Caco-2 (cell line): Measurements from ENCODE around the gene SHROOM1. TPM values are rescaled to one million over a fixed set of nuclear protein-coding genes. Genes with fewer than 3 reads are reported as not detected.

Experiments
- BruUV-seq: library from RNA; stranded (reverse); fragments of 400-500 nt; replicated peaks from 2 replicates; lab custom pipeline; 2021; lab: Mats Ljungman, UMichigan
- CTCF ChIA-PET: fragments of 300-600 bp; sonication (Branson Sonifier 250); formaldehyde crosslinking; loops from one replicate; lab custom pipeline; 2022; ENCODE audit warnings: antibody characterized with exemption; lab: Charles Lee
- POLR2A ChIA-PET: fragments of 300-600 bp; sonication (Branson Sonifier 250); formaldehyde crosslinking; loops from one replicate; lab custom pipeline; 2022; ENCODE audit warnings: antibody characterized with exemption; lab: Charles Lee
- DNase-seq, 2 experiments: peaks; one replicate each; pipeline versions ENCODE4 v3.0.0 to v3.0.0-alpha.2; 2020 to 2022
- H3K27me3 ChIP-seq: replicated peaks from 2 replicates; pipeline ENCODE4 v1.6.0; 2011; ENCODE audit warnings: low read length; ENCODE audit not compliant: control insufficient read depth, insufficient read depth
- H3K36me3 ChIP-seq: 2 replicates; pipeline ENCODE4 v1.5.1; 2011; ENCODE audit warnings: low read length; ENCODE audit not compliant: control insufficient read depth, insufficient read depth
- H3K4me1 ChIP-seq: fragments of 250-450 bp; sonication (Bioruptor Pico); 2 replicates; pipeline ENCODE4 v1.5.1; 2020; ENCODE audit warnings: mild to moderate bottlenecking
- H3K4me3 ChIP-seq: 2 replicates; pipeline ENCODE4 v1.5.1; 2011; ENCODE audit warnings: low read depth, mild to moderate bottlenecking, control low read depth, low read length
- H3K9me3 ChIP-seq: fragments of 250-450 bp; sonication (Bioruptor Pico); 2 replicates; pipeline ENCODE4 v1.5.1; 2020; ENCODE audit warnings: mild to moderate bottlenecking, moderate library complexity
- H3K27ac Mint-ChIP-seq: one replicate; pipeline ENCODE4 v1.8.0; 2022; ENCODE audit warnings: mixed read lengths; ENCODE audit not compliant: unreplicated experiment
- H3K27me3 Mint-ChIP-seq: one replicate; pipeline ENCODE4 v1.8.0; 2022; ENCODE audit warnings: mixed read lengths; ENCODE audit not compliant: insufficient read depth, unreplicated experiment
- H3K36me3 Mint-ChIP-seq: one replicate; pipeline ENCODE4 v1.8.0; 2022; ENCODE audit warnings: mild to moderate bottlenecking, mixed read lengths; ENCODE audit not compliant: insufficient read depth, unreplicated experiment
- H3K4me1 Mint-ChIP-seq: one replicate; pipeline ENCODE4 v1.8.0; 2022; ENCODE audit warnings: low read depth, mixed read lengths; ENCODE audit not compliant: unreplicated experiment
- H3K4me3 Mint-ChIP-seq: one replicate; pipeline ENCODE4 v1.8.0; 2022; ENCODE audit warnings: mild to moderate bottlenecking, moderate library complexity, mixed read lengths; ENCODE audit not compliant: unreplicated experiment
- H3K9me3 Mint-ChIP-seq: one replicate; pipeline ENCODE4 v1.8.0; 2022; ENCODE audit warnings: mixed read lengths; ENCODE audit not compliant: unreplicated experiment
- CTCF ChIP-seq, 2 experiments: fragments of 200-600 bp in 1 of 2; IDR thresholded peaks; 1 replicate in 1 of 2; 2 replicates in 1 of 2; pipeline versions ENCODE4 v1.5.1 to v1.8.0; 2011 to 2022; ENCODE audit warnings: antibody characterized with exemption in 1 of 2, control low read depth in 1 of 2, inconsistent platforms in 1 of 2, low read depth in 1 of 2, low read length in 1 of 2, mild to moderate bottlenecking in 1 of 2, moderate library complexity in 1 of 2; ENCODE audit not compliant: insufficient read depth in 1 of 2, severe bottlenecking in 1 of 2, unreplicated experiment in 1 of 2
- intact Hi-C: fragments of 100-400 bp; cut with micrococcal nuclease; formaldehyde crosslinking; loops from one replicate; pipeline ENCODE4 v1.10.0; 2022; ENCODE audit not compliant: unreplicated experiment
- total RNA-seq: library from RNA; stranded (reverse); gene quantifications from 2 replicates; pipeline ENCODE4 v1.2.3, GENCODE V29; 2022

Gene SHROOM1
- total RNA-seq, 1 experiment from 2014 or later = 17.4 TPM

- no peaks in the 10 kb centered on the region for H3K27me3 Mint-ChIP-seq
- intact Hi-C loops = no loop called here
- H3K27ac Mint-ChIP-seq = no peak overlapping the region
- H3K4me3 Mint-ChIP-seq = no peak overlapping the region
- H3K9me3 ChIP-seq = no peaks in the 10 kb centered on the region
- BruUV-seq = no TSS peak
- no peaks in the 10 kb centered on the region for H3K36me3 ChIP-seq
- peaks cover 5% of the 10 kb centered on the region for H3K36me3 Mint-ChIP-seq
- no peaks in the 10 kb centered on the region for H3K9me3 Mint-ChIP-seq
- H3K4me1 Mint-ChIP-seq = peaks cover 26% of the 10 kb centered on the region
- ChIA-PET POLR2A (no interaction called here), CTCF (interaction anchor here (2.7 kb wide), 1 partner anchor 19 kb away, joined by 9 read pairs; no protein-coding TSS in a partner anchor)
- no peak for TF ChIP-seq CTCF (IDR thresholded peaks at IDR 0.05; ENCODE audit: insufficient read depth in 1 of 2, low read depth in 1 of 2, low read length in 1 of 2, severe bottlenecking in 1 of 2, unreplicated experiment in 1 of 2)
- H3K4me1 ChIP-seq = peaks cover 43% of the 10 kb centered on the region
- no peak for DNase-seq
- H3K27me3 ChIP-seq = no peaks in the 10 kb centered on the region
- no peak overlapping the region for H3K4me3 ChIP-seq
These were observed 56.0 kb downstream of the SHROOM1 start for GRCh38 chr5:132774406-132774805.

GRCh38 chr5:132773601-132774355 lies 56.7 kb downstream of the SHROOM1 start:
- H3K27me3 ChIP-seq = no peaks in the 10 kb centered on the region
- no peak overlapping the region for H3K4me3 ChIP-seq
- Mint-ChIP-seq H3K4me1 (peaks cover 25% of the 10 kb centered on the region), H3K9me3 (no peaks in the 10 kb centered on the region), H3K36me3 (peaks cover 1% of the 10 kb centered on the region), H3K4me3 (no peak overlapping the region), H3K27ac (no peak overlapping the region), H3K27me3 (no peaks in the 10 kb centered on the region)
- DNase-seq = no peak
- TF ChIP-seq CTCF (IDR thresholded peaks at IDR 0.05; ENCODE audit: insufficient read depth in 1 of 2, low read depth in 1 of 2, low read length in 1 of 2, severe bottlenecking in 1 of 2, unreplicated experiment in 1 of 2) = no peak
- ChIA-PET POLR2A (no interaction called here), CTCF (no interaction called here)
- intact Hi-C loops = no loop called here
- no TSS peak for BruUV-seq
- H3K9me3 ChIP-seq = no peaks in the 10 kb centered on the region
- peaks cover 43% of the 10 kb centered on the region for H3K4me1 ChIP-seq
- no peaks in the 10 kb centered on the region for H3K36me3 ChIP-seq

- intact Hi-C loops = no loop called here
- Mint-ChIP-seq H3K4me1 (peaks cover 19% of the 10 kb centered on the region), H3K27ac (no peak overlapping the region), H3K36me3 (no peaks in the 10 kb centered on the region), H3K27me3 (no peaks in the 10 kb centered on the region), H3K4me3 (no peak overlapping the region), H3K9me3 (no peaks in the 10 kb centered on the region)
- ChIA-PET CTCF (no interaction called here), POLR2A (no interaction called here)
- Histone ChIP-seq H3K4me3 (no peak overlapping the region), H3K27me3 (no peaks in the 10 kb centered on the region), H3K36me3 (no peaks in the 10 kb centered on the region), H3K4me1 (peaks cover 41% of the 10 kb centered on the region), H3K9me3 (no peaks in the 10 kb centered on the region)
- no peak for TF ChIP-seq CTCF (IDR thresholded peaks at IDR 0.05; ENCODE audit: insufficient read depth in 1 of 2, low read depth in 1 of 2, low read length in 1 of 2, severe bottlenecking in 1 of 2, unreplicated experiment in 1 of 2)
- BruUV-seq = no TSS peak
- DNase-seq = no peak
These were observed 57.3 kb downstream of the SHROOM1 start for GRCh38 chr5:132773114-132773513.
